GM18870 (cell line): ENCODE measurements around the gene KRT37.
"Not testable (repeated sequence)": the region's sequence is repeated elsewhere in the genome, so short reads cannot be mapped to it uniquely, and the experiment has no call there.

Source experiments
- ATAC-seq: cut with Tn5 transposase; IDR thresholded peaks from one replicate; pipeline ENCODE4 v1.9.1; 2021; ENCODE audit warnings: moderate library complexity; ENCODE audit not compliant: unreplicated experiment

KRT37 gene

GRCh38 chr17:41407226-41407625 is 17.2 kb downstream of the KRT37 start:
- no peak for ATAC-seq

- no peak for ATAC-seq
Measured at GRCh38 chr17:41406205-41406604, 18.2 kb downstream of the KRT37 start.

- ATAC-seq = no peak
Measured at GRCh38 chr17:41404024-41404671, 20.2 kb downstream of the KRT37 start.

- no peak for ATAC-seq
Measured at GRCh38 chr17:41403404-41404023, 20.9 kb downstream of the KRT37 start.

GRCh38 chr17:41402161-41402560 is 22.2 kb downstream of the KRT37 start:
- ATAC-seq = no peak

GRCh38 chr17:41396996-41397660 is 27.3 kb downstream of the KRT37 start, which contains the start of gene KRT31:
TSS of gene KRT31 (minus strand) at chr17:41397608. CDS start at chr17:41397539, 69 bp downstream.
- ATAC-seq = no peak

- no peak for ATAC-seq
Measured at GRCh38 chr17:41396340-41396739, 28.0 kb downstream of the KRT37 start.

GRCh38 chr17:41395611-41396010 is 28.8 kb downstream of the KRT37 start:
- ATAC-seq = no peak

- not testable (repeated sequence) for ATAC-seq
Measured at GRCh38 chr17:41395044-41395443, 29.3 kb downstream of the KRT37 start.

GRCh38 chr17:41394254-41394996 is 30.0 kb downstream of the KRT37 start:
- ATAC-seq = no peak

- no peak for ATAC-seq
Measured at GRCh38 chr17:41393826-41394225, 30.6 kb downstream of the KRT37 start.

GRCh38 chr17:41393294-41393693 is 31.1 kb downstream of the KRT37 start:
- ATAC-seq = no peak

- no peak for ATAC-seq
Measured at GRCh38 chr17:41392278-41392677, 32.1 kb downstream of the KRT37 start.

GRCh38 chr17:41391535-41391934 is 32.9 kb downstream of the KRT37 start:
- no peak for ATAC-seq

GRCh38 chr17:41390411-41390938 is 33.9 kb downstream of the KRT37 start:
- ATAC-seq = no peak

- no peak for ATAC-seq
Measured at GRCh38 chr17:41387670-41388069, 36.7 kb downstream of the KRT37 start.

- ATAC-seq = no peak
Measured at GRCh38 chr17:41386227-41386626, 38.2 kb downstream of the KRT37 start.

GRCh38 chr17:41383690-41384089 is 40.7 kb downstream of the KRT37 start:
- ATAC-seq = no peak

- no peak for ATAC-seq
Measured at GRCh38 chr17:41382394-41382793, 42.0 kb downstream of the KRT37 start.

- ATAC-seq = not testable (repeated sequence)
Measured at GRCh38 chr17:41381943-41382342, 42.4 kb downstream of the KRT37 start, which contains the start of gene KRT34. TSS of gene KRT34 (minus strand) at chr17:41382306. CDS start at chr17:41382246, 60 bp downstream.

GRCh38 chr17:41380091-41380490 is 44.3 kb downstream of the KRT37 start:
- ATAC-seq = not testable (repeated sequence)
